ENCODE results near the gene RNF135. TPM values are rescaled to one million over a fixed set of nuclear protein-coding genes. Genes with fewer than 3 reads are reported as not detected.

Gene RNF135
- total RNA-seq, 1 experiment from 2014 or later: 11.2 TPM

GRCh38 chr17:30954046-30954830, 16.6 kb upstream of the RNF135 start:
- H4K20me1 ChIP-seq (ENCODE audit: insufficient read depth): no peaks in the 10 kb centered on the region
- TF ChIP-seq ZBTB33 (IDR thresholded peaks at IDR 0.05; ENCODE audit: extremely low read depth, insufficient replicate concordance, low read length): no peak
- TF ChIP-seq JUND (IDR thresholded peaks at IDR 0.05): no peak
- TF ChIP-seq EGR1 (IDR thresholded peaks at IDR 0.05; ENCODE audit: low read depth): no peak
- TF ChIP-seq MAX (IDR thresholded peaks at IDR 0.05): no peak
- TF ChIP-seq SRF (IDR thresholded peaks at IDR 0.05; ENCODE audit: low read depth): no peak
- DNase-seq (ENCODE audit: low read depth, low spot score) (no peak), ATAC-seq (no peak)
- H3K27ac ChIP-seq (ENCODE audit: low read depth, low read length): no peak overlapping the region
- intact Hi-C loops (cut with micrococcal nuclease): no loop called here
- H3K36me3 ChIP-seq (ENCODE audit: control insufficient read depth in 1 of 2, insufficient read depth in 2 of 2, low read length in 2 of 2): 0 out of 4 replicates have a peak, but pooled peaks cover 2 to 4% of the 10 kb centered on the region in 2 experiments
- H3K4me3 ChIP-seq (replicated peaks in 1 of 2; ENCODE audit: low read depth in 1 of 2, low read length in 2 of 2): no peak overlapping the region
- H3K27me3 ChIP-seq (ENCODE audit: insufficient read depth, low read length): no peaks in the 10 kb centered on the region
- RAD21 ChIA-PET (ENCODE audit: low non-redundant PET in 1 of 2, low total read pairs in 2 of 2, uncharacterized antibody in 2 of 2, unreplicated experiment in 2 of 2): no interaction called here
- H3K9me3 ChIP-seq (ENCODE audit: control insufficient read depth in 1 of 2, insufficient read depth in 1 of 2, low read depth in 1 of 2, low read length in 2 of 2): no peaks in the 10 kb centered on the region
- H3K4me2 ChIP-seq (ENCODE audit: low read length): no peak overlapping the region
- no peak overlapping the region for H3K9ac ChIP-seq (ENCODE audit: low read length)
- BruUV-seq (replicated peaks): no TSS peak
- no peaks in the 10 kb centered on the region; a peak in 1 of 4 replicates for H3K4me1 ChIP-seq (ENCODE audit: control insufficient read depth in 1 of 2, insufficient read depth in 2 of 2, low read length in 2 of 2)
- no peaks in the 10 kb centered on the region for H3K9me2 ChIP-seq (ENCODE audit: insufficient read depth)
- POLR2A ChIA-PET: no interaction called here
- H3K79me2 ChIP-seq (ENCODE audit: insufficient read depth, low read length): no peaks in the 10 kb centered on the region
- no peak overlapping the region for H2AFZ ChIP-seq (ENCODE audit: low read depth, low read length, poor library complexity, severe bottlenecking)
- CTCF ChIA-PET: no interaction called here

- no peaks in the 10 kb centered on the region for H3K9me3 ChIP-seq (ENCODE audit: control insufficient read depth in 1 of 2, insufficient read depth in 1 of 2, low read depth in 1 of 2, low read length in 2 of 2)
- no peak overlapping the region for H3K4me3 ChIP-seq (replicated peaks in 1 of 2; ENCODE audit: low read depth in 1 of 2, low read length in 2 of 2)
- POLR2A ChIA-PET: no interaction called here
- intact Hi-C loops (cut with micrococcal nuclease): no loop called here
- H4K20me1 ChIP-seq (ENCODE audit: insufficient read depth): no peaks in the 10 kb centered on the region
- no peaks in the 10 kb centered on the region for H3K79me2 ChIP-seq (ENCODE audit: insufficient read depth, low read length)
- H3K27ac ChIP-seq (ENCODE audit: low read depth, low read length): no peak overlapping the region
- CTCF ChIA-PET: no interaction called here
- H3K4me2 ChIP-seq (ENCODE audit: low read length): no peak overlapping the region
- H3K9me2 ChIP-seq (ENCODE audit: insufficient read depth): no peaks in the 10 kb centered on the region
- H3K36me3 ChIP-seq (ENCODE audit: control insufficient read depth in 1 of 2, insufficient read depth in 2 of 2, low read length in 2 of 2): 0 out of 4 replicates have a peak, but pooled peaks cover 2 to 4% of the 10 kb centered on the region in 2 experiments
- DNase-seq (ENCODE audit: low read depth, low spot score) (no peak), ATAC-seq (no peak)
- H3K4me1 ChIP-seq (ENCODE audit: control insufficient read depth in 1 of 2, insufficient read depth in 2 of 2, low read length in 2 of 2): peaks cover 0 to 2% of the 10 kb centered on the region in 2 experiments; a peak in 1 of 4 replicates
- BruUV-seq (replicated peaks): no TSS peak
- no peak overlapping the region for H3K9ac ChIP-seq (ENCODE audit: low read length)
- H3K27me3 ChIP-seq (ENCODE audit: insufficient read depth, low read length): no peaks in the 10 kb centered on the region
- TF ChIP-seq ZFX (IDR thresholded peaks at IDR 0.05) (no peak), YY1 (IDR thresholded peaks at IDR 0.05; ENCODE audit: extremely low read depth, insufficient replicate concordance, low read depth, low read length) (no peak), EGR1 (IDR thresholded peaks at IDR 0.05; ENCODE audit: low read depth) (no peak), EZH2phosphoT487 (IDR thresholded peaks at IDR 0.05; ENCODE audit: borderline replicate concordance) (no peak), TCF7L2 (IDR thresholded peaks at IDR 0.05; ENCODE audit: borderline replicate concordance, extremely low read depth, insufficient read depth, insufficient read length) (no peak), ZNF274 (IDR thresholded peaks at IDR 0.05; ENCODE audit: low read depth, low read length) (no peak), SP1 (IDR thresholded peaks at IDR 0.05; ENCODE audit: low read depth) (no peak), SRF (IDR thresholded peaks at IDR 0.05; ENCODE audit: low read depth) (no peak), FOSL1 (IDR thresholded peaks at IDR 0.05; ENCODE audit: low read depth) (no peak)
- RAD21 ChIA-PET (ENCODE audit: low non-redundant PET in 1 of 2, low total read pairs in 2 of 2, uncharacterized antibody in 2 of 2, unreplicated experiment in 2 of 2): no interaction called here
- no peak overlapping the region for H2AFZ ChIP-seq (ENCODE audit: low read depth, low read length, poor library complexity, severe bottlenecking)
Observed at GRCh38 chr17:30956764-30957374, 14.0 kb upstream of the RNF135 start.

Data from HCT116 (cell line).